ENCODE results near the gene SLIT3. TPM values are rescaled to one million over a fixed set of nuclear protein-coding genes. Genes with fewer than 3 reads are reported as not detected.

The SLIT3 gene
- total RNA-seq, 2 donors from 2014 or later = 67.1 to 140 TPM

DNA sequence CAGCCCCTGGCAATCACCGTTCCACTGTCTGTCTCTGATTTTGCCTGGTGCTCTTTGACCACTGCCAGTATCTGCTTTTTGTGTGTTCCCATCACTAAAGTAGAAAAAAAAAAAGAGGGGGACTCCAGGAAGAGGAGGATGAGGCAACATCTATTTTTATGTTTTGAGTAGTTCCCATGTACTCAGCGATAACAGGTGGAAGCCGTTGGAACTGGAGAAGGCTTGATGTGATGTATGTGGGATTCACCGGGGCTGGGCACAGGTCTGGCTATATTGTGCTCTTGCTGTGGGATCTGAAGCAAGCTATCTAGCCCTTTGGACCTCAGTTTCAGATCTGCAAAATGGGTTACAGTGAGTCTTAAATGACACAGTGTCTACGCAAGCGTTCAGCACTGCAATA is 104.9 kb downstream of the SLIT3 start:
- intact Hi-C loops (cut with DNase I) = no loop called here
- DNase-seq (ENCODE audit: low spot score) = no peak

DNA sequence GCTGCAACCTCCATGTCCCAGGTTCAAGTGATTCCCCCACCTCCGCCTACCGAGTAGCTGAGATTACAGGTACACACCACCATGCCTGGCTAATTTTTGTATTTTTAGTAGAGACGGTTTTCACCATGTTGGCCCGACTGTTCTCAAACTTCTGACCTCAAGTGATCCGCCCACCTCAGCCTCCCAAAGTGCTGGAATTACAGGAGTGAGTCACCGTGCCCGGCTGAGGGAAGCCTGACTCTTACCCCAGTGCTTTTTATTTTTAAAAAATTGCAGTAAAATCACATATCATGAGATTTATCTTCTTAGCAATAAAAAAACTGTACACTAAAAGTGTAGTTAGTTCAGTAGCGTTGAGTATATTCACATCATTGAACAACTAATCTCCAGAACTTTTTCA is 105.3 kb downstream of the SLIT3 start:
- intact Hi-C loops (cut with DNase I) = no loop called here
- no peak for DNase-seq (ENCODE audit: low spot score)

DNA sequence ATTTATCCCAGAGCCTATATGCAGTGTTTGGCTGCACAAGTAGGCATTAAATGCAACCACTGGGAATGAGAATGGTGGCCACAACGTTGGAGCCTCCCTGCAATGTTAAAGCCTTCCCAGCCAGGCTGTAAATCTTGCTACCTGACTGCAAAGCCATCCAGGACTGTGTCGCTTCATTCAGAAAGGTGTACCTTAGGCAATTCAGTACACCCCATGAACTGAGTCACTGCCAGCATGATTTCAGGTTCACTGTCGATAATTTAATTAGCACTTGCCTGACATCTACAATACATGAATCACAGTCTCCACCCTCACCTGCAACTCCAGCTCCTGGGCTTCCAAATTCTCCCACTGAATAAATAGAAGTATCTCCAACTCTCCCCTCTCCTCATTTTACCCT is 108.4 kb downstream of the SLIT3 start:
- intact Hi-C loops (cut with DNase I) = no loop called here
- DNase-seq (ENCODE audit: low spot score) = no peak

DNA sequence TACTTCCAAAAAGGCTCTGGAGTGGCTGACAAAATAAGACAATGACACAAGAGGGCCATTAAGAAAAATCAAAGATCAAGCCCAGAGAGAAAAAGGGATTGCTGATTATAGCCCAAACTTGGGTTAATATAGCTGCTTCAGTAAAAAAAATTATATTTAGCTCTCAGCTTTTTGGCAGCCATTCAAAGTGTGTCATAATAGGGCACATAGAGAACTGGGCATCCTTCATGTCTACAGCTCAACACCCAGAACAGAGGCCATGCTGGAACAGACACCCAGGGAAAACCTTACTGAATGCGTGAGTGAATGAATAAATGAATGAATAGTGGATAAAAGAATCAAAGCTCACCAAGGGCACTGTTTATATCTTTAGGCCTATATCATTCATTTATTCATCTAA is 110.1 kb downstream of the SLIT3 start:
- intact Hi-C loops (cut with DNase I) = no loop called here
- no peak for DNase-seq (ENCODE audit: low spot score)

DNA sequence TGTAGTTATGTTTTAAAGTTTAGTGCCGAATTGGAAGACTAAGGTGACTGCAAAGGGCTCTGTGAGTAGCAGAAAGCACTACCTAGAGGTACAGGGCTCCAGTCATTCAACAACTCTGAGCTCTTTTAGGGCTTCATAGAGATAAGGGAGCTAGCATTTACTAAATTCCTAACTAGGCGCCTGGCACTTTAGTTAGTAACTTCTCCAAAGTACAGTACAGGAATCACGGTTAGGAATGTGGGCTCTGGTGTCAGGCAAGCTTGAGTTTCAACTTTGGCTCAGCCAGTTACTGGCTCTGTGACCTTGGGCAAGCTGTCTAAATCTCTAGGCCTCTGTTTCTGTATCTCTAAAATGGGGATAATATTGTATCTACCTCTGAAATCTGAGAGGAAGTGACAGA is 115.3 kb downstream of the SLIT3 start:
- no peak for DNase-seq (ENCODE audit: low spot score)
- intact Hi-C loops (cut with DNase I) = no loop called here

DNA sequence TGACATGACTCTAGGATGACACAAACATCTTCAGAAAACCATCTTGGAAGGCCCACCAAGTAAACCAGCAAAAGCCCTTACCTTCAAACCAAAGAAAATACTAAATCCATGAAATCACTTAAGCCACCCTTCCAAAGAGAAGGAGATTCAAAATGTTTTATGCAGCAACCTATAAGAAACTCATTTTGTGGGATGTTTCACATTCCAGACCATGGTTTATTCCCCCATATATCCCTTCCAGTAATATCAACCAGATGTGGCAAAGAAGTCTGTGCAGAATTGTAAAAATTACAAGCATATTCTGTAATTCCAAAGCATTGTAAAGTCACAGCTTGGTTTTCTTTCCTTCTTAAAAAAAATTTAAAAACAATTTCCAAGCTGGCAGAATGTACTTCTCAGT is 117.4 kb downstream of the SLIT3 start:
- DNase-seq (ENCODE audit: low spot score) = no peak
- intact Hi-C loops (cut with DNase I) = no loop called here

DNA sequence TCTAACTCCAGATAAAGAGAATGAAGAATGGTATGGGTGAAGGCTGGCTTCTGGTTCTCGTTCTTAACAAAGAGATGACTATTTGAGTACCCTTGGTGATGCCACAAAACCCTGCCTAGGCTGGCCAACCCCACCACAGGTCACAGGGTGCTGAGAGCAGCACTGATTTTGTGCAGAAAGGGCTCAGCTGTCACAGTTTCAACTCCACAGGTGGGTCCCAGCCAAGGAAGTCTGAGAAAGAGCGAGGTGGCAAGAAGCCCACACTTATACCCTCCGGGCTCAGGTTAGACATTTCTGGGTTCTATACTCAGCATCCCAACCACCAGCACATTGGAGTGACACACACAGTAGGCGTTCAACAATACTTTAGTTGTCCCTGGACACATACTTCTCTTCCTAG is 118.1 kb downstream of the SLIT3 start:
- intact Hi-C loops (cut with DNase I) = no loop called here
- DNase-seq (ENCODE audit: low spot score) = no peak

DNA sequence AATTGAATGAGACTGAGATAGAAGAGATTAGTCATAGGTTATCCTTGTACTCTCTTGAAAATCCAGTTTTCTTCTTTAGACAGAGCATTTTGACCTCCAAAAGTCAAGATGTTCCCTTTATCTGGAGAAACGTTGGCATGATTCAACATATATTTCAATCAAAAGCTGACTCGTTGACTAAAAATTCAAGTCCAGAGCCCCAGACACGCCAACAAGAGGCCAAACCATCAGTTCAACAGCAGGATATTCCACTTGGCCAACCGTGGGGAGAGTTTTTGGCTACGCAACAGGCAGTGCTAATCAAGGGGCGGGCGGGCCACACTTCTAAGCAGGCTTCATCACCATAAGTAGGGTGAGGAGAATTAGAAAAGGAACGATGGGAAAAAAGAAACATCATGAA is 119.1 kb downstream of the SLIT3 start:
- intact Hi-C loops (cut with DNase I) = no loop called here

DNA sequence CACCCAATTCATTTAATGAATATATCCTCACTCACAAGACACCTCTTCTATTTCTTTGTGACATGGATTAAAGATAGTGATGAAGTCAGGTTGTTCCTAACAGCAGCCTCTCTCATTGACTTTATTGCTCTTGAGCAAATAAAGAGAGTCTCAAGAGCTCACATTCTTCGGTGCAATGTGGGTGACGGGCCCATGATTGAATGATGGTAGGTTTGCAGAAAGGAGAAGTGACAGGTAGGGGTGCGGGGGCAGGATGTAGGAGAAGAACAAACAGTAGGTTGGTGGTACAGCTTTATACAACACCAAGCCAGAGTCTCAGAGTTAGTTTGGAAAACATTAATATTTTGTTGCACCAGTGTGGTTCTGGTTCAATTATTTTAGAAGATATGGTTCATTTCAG is 122.2 kb downstream of the SLIT3 start:
- intact Hi-C loops (cut with DNase I) = no loop called here
- DNase-seq (ENCODE audit: low spot score) = no peak

More for the DNA sequence above, 119.1 kb downstream of the SLIT3 start:
- DNase-seq (ENCODE audit: low spot score) = no peak

DNA sequence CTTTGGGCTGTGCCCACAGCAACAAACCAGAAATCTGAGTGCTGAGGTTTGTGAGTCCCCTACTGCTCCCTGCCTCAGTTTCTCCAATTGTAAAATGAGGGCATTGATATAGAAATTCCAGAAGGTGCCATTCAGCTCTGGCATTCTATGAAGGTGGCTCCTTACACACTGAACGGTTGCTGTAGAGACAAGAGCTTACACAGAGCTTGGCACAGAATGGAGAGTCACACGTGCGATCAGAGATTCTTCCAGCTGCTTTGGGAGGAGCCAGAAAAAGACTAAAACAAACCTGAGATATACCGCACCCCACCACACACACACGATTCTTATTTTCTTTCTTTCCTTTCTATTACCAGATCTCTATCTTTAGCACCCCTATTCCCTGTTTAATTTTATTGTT is 122.7 kb downstream of the SLIT3 start:
- DNase-seq (ENCODE audit: low spot score) = no peak

DNA sequence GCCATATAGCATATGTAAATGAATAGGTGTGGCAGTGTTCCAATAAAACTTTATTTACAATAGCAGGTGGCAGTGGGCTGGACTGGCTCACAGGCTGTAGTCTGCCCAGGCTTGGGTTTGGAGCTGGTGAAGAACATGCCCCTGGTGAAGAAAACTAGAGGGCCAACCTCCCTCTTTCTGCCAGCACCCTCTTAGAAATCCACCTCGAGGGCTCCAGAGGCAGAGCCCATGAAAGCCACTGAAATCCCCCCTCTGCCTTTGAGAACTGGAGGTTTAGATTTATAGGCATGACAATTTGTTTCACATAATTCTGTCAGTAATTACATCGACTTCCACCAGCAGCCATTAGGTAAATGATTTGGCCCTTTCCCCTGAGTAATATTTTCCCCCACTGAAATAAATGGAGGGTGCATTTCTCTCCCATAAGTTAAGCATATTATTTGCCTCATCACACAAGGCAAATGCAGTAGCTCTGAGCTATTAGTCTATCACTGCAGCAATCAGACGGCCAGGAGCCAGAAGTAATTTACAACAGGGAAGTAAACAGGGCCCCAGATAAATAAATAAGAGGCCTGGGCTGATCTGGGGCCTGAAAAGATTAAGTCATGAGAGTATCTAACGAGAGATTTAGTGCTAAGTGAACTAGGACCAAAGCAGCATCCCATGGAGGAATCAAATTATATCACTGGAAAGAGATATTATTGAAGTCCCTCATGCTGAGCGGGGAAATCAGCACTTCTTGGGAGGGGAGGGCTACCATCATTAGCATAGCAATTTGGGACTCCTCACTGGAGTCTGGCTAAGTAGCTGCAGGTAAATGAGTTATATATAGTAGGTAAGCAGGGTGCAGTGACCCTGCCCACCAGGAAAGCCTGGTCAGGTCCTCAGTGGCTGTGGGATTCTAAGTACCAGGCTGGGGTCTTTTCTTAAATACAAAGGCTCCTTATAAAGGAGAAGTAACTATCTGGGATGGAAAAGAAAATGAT is 123.9 kb downstream of the SLIT3 start:
- DNase-seq (ENCODE audit: low spot score) = no peak
- intact Hi-C loops (cut with DNase I) = no loop called here

More for the DNA sequence above, 122.7 kb downstream of the SLIT3 start:
- intact Hi-C loops (cut with DNase I) = no loop called here

DNA sequence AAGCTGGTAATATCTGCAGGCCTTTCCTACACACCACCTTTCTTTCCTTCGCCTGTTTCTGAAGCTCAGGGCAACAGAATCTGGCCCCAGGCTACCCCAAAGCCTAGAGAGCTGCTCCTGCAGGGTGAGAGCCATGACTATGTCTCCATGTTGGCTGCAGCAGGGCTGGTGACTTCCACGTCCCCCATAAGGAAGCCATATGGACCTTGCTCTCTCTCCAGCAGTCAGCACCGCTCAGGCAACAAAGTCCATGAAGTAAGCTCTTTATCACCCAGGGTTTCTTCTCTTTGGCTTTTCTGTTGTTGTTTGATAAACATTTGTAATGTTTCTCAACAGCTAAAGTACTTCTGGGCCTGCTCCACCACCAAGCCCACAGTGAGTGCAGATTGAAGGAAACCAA is 125.2 kb downstream of the SLIT3 start:
- intact Hi-C loops (cut with DNase I) = no loop called here
- no peak for DNase-seq (ENCODE audit: low spot score)

DNA sequence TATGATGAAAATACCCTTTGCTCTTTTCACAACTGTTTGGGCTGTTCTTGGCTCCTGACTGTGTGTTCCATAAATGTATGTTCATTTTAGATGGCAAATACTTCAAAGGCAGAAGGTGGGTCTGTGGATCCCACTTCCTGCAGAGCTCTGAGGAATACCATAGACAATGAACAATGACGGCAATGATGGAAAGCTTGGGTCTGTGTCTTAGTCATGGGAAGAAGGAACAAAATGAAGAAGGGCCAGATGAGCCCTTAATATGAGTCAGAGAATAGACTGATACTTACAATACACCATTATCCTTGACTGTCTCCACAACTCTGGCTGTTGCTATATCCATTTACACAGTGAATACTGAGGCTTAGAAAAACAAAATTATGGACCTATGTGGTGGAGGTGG is 126.0 kb downstream of the SLIT3 start:
- DNase-seq (ENCODE audit: low spot score) = no peak
- intact Hi-C loops (cut with DNase I) = no loop called here

DNA sequence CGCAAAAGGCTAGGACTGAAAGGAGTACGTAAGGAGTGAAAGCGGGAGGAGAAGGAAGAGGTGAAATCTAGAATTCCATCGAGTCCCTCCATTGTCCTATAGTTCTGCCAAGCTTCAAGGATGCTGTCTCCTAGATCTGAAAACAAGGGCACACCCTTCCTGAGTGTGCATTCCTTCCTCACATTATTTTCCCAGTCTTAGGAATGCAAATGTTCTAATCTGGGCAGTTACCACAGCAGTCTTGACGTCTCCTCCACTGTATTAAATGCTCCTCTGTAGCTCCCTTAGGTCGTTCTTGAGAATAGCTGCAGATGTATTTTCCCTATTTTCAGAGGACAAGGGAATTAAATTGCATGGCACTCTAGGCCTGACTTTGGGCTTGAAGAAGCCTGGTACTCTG is 127.6 kb downstream of the SLIT3 start:
- no peak for DNase-seq (ENCODE audit: low spot score)
- intact Hi-C loops (cut with DNase I) = no loop called here

DNA sequence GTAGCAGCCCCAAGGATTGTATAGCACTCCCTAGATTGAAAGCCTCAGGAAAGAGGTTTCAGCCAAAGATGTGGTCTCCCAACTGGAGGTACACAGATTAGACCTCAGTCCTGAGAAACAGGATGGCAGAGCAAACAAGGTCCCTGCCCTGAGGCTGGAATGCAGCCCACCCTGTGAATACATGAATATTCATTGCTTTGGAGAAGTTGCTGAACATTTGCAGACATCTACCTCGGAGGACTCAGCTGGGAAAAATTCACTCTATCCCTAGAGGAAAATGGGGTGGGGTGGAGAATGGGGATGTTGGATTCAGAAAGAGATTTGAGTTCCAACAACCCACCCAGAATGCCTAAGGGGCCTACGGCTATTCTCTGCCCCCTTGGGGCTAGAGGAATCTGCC is 129.4 kb downstream of the SLIT3 start:
- intact Hi-C loops (cut with DNase I) = no loop called here
- no peak for DNase-seq (ENCODE audit: low spot score)

DNA sequence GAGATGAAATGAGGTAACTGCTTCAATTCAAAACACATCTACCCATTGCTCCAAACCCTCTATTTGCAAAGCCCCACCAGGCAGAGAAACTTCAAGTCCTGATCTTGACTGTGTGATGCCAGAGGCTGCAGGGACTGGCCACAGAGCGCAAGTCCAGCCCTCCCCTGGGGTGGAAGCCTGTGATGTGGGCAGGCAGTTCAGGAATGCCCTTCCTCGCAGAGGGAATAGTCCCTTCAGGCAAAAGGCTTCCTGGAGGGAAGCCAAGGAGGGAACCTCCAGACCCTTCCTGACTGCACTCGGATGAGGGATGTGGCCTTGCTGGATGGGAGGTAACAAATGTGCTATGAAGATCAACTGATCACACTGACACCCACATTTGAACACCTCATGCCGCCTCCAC is 131.2 kb downstream of the SLIT3 start:
- DNase-seq (ENCODE audit: low spot score) = no peak

DNA sequence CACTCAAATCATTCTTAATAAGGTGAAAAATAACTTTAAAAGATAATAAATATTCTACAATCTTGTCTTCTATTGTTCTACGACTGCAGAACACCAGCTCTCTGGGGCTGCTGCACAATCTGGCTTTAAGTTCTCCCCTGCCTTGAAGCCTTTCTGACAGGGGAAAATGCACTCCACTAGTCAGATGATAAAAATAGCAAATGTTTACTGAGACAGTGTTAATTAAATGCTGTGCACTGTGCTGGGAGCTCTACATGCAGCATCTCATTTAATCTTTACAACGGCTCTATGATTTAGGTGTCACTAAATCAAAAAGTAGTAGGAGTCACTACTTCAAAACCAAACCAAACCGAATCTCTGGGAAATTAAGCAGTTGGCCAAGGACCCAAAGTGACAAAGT is 132.7 kb downstream of the SLIT3 start:
- DNase-seq (ENCODE audit: low spot score) = no peak
- intact Hi-C loops (cut with DNase I) = loop anchor here (10.0 kb wide), 2 partner anchors 127 to 173 kb away; no protein-coding TSS in a partner anchor

More for the DNA sequence above, 131.2 kb downstream of the SLIT3 start:
- intact Hi-C loops (cut with DNase I) = loop anchor here (10.0 kb wide), 2 partner anchors 125 to 175 kb away; no protein-coding TSS in a partner anchor

DNA sequence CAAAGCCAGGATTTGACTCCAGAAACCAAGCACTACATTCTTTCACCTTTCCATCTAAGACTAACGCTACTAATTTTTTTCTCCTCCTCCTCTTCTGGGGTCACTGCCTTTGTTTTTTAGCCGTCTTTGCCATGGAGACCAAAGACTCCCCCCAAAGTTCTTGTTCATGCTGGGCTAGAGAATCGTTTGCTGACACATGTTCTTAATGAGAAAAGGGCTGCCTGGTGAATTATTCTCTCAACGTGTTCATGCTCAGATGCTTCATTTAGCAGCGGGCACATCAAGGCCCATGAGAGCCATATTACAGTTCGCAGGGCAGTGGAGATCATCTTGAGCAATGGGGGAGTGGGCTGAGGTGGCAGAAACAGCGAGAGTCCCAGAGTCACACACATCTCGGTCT is 134.9 kb downstream of the SLIT3 start:
- DNase-seq (ENCODE audit: low spot score) = no peak
- intact Hi-C loops (cut with DNase I) = loop anchor here (10.0 kb wide), 2 partner anchors 129 to 171 kb away; no protein-coding TSS in a partner anchor

DNA sequence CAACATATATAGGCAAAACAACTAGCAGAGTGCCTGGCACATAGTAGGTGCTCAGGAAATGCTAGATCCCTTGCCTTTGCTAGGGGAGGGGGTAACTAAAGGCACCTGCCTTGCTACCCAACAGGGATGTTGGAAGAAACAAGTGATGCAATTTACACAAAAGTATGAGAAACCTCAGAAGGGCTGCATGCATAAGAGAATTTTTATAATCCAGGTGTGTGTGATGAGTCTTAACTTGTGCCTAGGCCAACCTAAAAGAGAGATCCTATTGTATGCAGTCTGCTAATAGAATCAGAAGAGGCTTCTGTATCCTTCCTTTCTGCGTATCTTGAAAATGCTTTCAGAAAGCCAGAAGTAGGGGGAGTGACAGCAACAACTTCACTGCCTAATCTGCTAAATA is 135.9 kb downstream of the SLIT3 start:
- intact Hi-C loops (cut with DNase I) = loop anchor here (10.0 kb wide), 2 partner anchors 130 to 170 kb away; no protein-coding TSS in a partner anchor
- DNase-seq (ENCODE audit: low spot score) = no peak

DNA sequence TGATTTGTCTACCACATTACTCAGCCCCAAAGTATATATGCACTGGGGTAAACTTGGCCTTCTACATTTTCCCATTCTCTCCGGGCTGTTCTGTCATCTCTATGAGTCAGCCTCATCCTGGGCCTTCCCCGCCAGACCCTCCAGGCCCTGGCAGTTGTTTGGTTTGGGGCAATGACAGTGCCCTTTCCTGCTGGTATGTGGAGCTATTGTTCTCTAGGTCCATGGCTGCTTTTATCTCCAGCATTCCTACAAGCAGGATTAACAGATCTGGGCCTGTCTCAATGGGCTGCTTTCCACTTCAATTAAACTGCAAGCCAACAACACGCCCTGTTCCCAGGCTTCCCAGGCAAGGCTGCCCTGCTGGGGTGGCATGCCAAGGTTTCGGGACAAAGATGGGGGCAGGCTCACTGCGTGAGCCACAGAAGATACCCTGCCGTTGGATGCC is 136.4 kb downstream of the SLIT3 start:
- DNase-seq (ENCODE audit: low spot score) = no peak
- intact Hi-C loops (cut with DNase I) = loop anchor here (10.0 kb wide), 2 partner anchors 130 to 170 kb away; no protein-coding TSS in a partner anchor

DNA sequence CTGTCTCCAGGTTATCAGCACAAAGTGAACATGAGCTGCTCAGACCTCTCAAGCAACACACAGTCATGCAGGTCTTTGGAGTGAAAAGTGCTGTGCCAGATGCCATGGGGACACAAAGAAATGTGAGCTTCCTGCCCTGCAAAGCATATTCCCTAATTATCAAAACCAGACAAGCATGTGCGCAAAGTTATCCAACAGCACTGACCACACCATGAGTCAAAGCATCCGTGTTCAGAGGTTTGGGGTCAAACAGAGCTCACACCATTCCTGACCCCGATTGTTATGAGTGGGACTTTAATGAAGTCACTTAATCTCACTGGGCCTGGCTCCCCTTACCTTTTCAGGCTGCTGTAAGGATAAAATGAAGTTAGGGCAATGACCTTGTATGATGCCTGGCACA is 138.5 kb downstream of the SLIT3 start:
- DNase-seq (ENCODE audit: low spot score) = no peak
- intact Hi-C loops (cut with DNase I) = loop anchor here (10.0 kb wide), 2 partner anchors 132 to 168 kb away; no protein-coding TSS in a partner anchor
